NCI-H187 treated with DMSO at 0.1 percent for 48 hours (cell line): Measurements from ENCODE around the gene ZNF365.
"Not testable (repeated sequence)": the region's sequence is repeated elsewhere in the genome, so short reads cannot be mapped to it uniquely, and the experiment has no call there.

Source experiments
- DNase-seq: peaks from one replicate; lab custom pipeline; 2025; lab: John Stamatoyannopoulos, UW

Gene ZNF365

GRCh38 chr10:62377026-62377415 is 2.9 kb downstream of the ZNF365 start:
- DNase-seq: no peak

- DNase-seq: no peak
Measured at GRCh38 chr10:62377966-62378365, 3.8 kb downstream of the ZNF365 start.

- not testable (repeated sequence) for DNase-seq
Measured at GRCh38 chr10:62378877-62379276, 4.7 kb downstream of the ZNF365 start.

DNA sequence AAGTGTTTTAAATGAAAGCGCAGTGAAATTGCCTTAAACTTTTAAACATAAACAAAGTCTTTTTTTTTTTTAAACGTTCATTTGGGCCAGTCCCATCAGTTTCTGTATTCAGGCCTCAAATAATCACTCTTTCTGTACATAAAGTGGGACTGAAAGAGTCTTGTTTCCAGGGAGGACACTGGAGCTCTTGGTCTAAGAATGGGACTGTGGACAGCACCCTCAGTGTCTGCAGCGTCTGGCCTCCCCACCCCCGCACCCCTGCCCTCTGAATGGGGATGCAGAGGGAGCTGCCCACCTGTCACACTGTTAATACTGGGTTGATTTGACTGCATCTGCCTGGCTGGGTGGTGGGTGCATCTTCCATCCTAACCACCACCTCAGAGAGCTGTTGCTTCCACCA is 5.2 kb downstream of the ZNF365 start:
- DNase-seq: no peak

DNA sequence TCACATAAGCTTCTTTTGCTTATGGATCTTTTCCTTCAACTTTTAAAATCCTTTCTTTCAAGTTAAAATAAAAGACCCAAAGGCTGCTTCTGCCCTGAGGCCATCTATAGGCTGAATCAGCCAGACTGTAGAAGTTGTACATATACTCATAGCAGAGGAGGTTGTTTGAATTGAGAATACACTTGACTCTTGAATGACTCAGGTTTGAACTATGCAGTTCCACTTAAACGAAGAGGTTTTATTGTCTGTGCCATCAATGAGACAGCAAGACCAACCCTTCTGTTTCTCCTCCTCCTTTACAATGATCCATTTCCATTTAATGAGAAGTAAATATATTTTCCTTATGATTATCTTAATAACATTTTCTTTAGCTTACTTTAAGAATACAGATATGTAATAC is 5.8 kb downstream of the ZNF365 start:
- no peak for DNase-seq

- no peak for DNase-seq
Measured at GRCh38 chr10:62381385-62382102, 7.4 kb downstream of the ZNF365 start.

DNA sequence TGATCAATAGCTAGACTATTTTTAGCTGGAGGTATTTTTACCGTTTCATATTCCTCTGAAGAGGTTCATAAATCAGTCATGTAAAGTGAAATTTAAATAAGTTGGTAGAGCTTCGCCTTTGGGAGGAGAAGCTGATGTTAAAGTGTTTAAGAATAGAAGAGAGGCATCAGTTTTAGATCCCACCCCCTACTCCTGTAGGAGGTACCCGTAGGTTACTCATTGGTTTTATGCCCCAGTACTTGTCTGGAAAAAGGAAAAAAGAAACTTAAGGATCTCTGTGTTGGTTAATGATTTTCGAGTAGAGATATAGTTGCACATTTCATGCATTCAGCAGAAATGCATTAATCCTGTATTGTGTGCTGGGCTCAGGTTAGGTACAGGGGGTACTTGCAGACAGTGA is 8.7 kb downstream of the ZNF365 start:
- no peak for DNase-seq

GRCh38 chr10:62384057-62384446 is 9.9 kb downstream of the ZNF365 start:
- no peak for DNase-seq

GRCh38 chr10:62384447-62385081 is 10.4 kb downstream of the ZNF365 start:
- no peak for DNase-seq

- DNase-seq: no peak
Measured at GRCh38 chr10:62386356-62387320, 12.5 kb downstream of the ZNF365 start.

- DNase-seq: no peak
Measured at GRCh38 chr10:62388328-62388727, 14.2 kb downstream of the ZNF365 start.

- DNase-seq: no peak
Measured at GRCh38 chr10:62390497-62391176, 16.5 kb downstream of the ZNF365 start.

DNA sequence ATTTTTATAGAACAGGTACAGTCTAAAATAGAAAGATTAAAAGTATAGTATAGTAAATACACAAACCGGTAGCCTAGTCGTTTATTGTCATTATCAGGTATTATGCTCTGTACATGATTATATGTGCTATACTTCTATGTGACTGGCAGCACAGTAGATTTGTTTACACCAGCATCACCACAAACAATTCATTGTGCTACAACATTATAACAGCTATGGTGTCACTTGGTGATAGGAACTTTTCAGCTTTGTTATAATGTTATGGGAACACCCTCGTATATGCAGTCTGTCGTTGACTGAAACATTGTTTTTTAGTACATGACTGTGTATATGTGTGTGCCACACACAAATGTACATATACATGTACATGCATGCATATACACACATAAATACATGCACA is 19.1 kb downstream of the ZNF365 start:
- DNase-seq: no peak

DNA sequence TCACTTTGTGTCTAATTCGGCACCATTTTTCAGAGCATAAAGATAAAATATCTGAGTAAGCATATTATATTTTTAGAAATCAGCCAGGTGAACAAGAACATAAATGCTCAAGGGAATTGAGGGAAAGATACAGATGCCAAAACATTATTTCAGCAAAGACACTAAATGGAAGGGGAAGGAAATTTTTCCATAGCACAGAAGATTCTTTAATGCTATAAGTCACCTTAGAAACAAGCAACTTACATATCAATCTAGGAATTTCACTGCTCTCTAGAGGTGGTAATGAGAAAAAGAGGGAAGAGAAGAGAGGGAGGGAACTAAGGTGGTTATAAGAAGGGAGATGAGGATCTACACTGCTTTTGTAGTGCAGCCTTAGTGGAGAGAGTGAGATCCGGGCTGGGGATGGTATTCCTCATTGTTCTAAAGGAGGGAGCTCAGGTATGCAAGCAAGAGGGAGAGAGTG is 20.4 kb downstream of the ZNF365 start:
- DNase-seq: no peak

DNA sequence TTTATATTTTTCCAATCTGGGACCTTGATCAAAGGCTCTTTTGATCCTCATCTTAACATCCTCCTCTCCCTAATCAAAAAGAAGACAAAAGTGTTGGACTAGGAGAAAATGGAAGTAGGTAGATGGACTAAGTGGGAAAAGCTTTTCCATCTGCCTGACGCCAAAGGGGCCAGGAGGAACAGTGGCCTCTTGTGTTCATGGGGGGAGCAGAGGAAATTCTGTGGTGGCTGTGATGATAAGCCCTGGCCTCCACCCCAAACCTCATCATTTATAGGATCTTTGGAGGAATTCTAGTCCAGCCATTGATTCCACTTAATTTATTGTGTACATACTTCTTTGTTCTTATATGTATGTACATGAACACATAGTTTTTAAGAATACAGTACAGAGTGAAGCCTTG is 21.7 kb downstream of the ZNF365 start:
- no peak for DNase-seq

DNA sequence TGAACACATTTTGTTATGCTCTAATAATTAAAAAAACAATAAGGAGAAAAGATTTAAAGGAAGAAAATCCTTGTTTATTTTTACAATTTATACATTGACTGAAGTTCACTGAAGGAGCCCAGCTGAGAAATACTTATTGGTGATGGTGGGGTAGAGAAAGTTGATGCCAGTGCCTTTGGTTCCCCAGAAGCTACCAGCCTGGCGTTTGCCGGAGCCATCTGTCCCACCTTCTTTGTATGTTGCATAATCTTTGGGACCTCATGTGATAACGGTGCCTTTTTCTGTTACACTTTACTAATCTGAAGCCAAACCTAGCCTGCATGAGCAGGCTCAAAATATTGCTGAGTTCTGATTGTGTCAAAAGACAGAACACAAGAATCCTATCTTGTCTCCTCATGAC is 22.7 kb downstream of the ZNF365 start:
- no peak for DNase-seq

DNA sequence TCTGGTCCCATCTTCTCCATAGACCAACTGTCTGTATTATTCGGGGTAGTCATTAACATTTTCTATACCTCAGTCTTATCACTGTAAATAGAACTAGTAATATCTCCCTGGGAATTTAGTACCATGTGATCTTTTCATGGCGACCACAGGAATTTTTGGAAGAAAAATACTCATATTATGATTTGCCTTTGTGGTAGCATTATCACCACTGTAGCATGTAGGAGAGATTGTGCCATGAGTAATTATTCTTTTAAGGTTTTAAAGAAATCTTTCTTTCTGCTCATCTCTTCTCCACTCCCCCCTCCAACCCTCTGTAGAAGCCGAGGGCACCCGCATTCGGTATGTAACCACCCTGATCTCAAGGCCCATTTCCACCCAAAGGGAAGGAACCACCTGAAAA is 25.0 kb downstream of the ZNF365 start:
- DNase-seq: no peak

DNA sequence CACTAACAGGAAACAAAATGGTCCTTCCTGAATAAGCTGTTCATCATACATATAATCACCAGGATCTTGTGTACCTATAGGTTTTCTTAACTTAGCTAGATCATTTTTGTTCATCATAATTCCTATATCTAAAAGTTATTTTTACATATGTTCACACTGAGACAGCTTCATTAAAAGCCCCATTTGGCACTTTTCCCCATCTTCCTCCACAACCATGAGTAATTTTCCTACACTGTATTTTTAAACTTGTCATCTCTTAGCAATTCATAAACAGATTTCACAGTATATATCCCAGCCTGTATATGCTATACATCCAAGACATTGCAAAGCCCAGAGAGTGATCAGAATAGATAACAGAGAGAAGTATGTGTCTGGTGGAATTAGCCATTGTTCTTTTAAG is 28.3 kb downstream of the ZNF365 start:
- no peak for DNase-seq

DNA sequence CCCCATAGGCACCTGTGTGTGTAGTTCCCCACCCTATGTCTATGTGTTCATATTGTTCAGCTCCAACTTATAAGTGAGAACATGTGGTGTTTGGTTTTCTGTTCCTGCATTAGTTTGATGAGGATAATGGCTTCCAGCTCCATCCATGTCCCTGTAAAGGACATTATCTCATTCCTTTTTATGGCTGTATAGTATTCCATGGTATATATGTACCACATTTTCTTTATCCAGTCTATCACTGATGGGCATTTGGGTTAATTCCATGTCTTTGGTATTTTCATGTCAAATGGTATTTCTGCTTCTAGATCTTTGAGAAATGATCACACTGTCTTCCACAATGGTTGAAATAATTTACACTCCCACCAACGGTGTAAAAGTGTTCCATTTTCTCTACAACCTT is 36.4 kb downstream of the ZNF365 start:
- DNase-seq: not testable (repeated sequence)

DNA sequence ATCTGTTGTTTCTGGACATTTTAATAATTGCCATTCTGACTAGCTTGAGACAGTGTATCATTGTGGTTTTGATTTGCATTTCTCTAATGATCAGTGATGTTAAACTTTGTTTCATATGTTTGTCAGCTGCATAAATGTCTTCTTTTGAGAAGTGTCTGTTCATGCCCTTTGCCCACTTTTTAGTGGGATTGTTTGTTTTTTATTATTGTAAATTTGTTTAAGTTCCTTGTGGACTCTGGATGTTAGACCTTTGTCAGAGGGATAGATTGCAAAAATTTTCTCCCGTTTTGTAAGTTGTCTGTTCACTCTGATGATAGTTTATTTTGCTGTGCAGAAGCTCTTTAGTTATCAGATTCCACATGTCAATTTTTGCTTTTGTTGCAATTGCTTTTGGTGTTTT is 36.8 kb downstream of the ZNF365 start:
- not testable (repeated sequence) for DNase-seq

GRCh38 chr10:62413048-62413447 is 38.9 kb downstream of the ZNF365 start:
- no peak for DNase-seq

- no peak for DNase-seq
Measured at GRCh38 chr10:62413652-62414051, 39.5 kb downstream of the ZNF365 start.
